ENCODE data around the gene CRABP1.

- TF ChIP-seq POLR2AphosphoS5 (IDR thresholded peaks at IDR 0.05; ENCODE audit: low read depth, low read length) (no peak), TAF1 (IDR thresholded peaks at IDR 0.05; ENCODE audit: low read depth, low read length) (no peak), POLR2A (IDR thresholded peaks at IDR 0.05; ENCODE audit: low read depth, low read length) (no peak), PAX5 (IDR thresholded peaks at IDR 0.05; ENCODE audit: insufficient read depth, low read length, severe bottlenecking) (no peak)
Measured at GRCh38 chr15:78292219-78292618, 47.9 kb upstream of the CRABP1 start.

Measured in GM12891 (cell line).